NCI-H345 (cell line): ENCODE data around the gene C12orf43.

ENCODE experiments used
- DNase-seq: peaks from one replicate; lab custom pipeline; 2025; lab: John Stamatoyannopoulos, UW

Gene C12orf43

GRCh38 chr12:120999191-121000120 is 16.8 kb downstream of the C12orf43 start:
- no peak for DNase-seq

GRCh38 chr12:120998435-120998834 is 17.9 kb downstream of the C12orf43 start:
- DNase-seq = no peak

- DNase-seq = no peak
Observed at GRCh38 chr12:120997448-120997847, 18.8 kb downstream of the C12orf43 start.

- DNase-seq = no peak
Observed at GRCh38 chr12:120996133-120996746, 20.0 kb downstream of the C12orf43 start.

- no peak for DNase-seq
Observed at GRCh38 chr12:120994589-120995337, 21.5 kb downstream of the C12orf43 start.

GRCh38 chr12:120994059-120994458 is 22.2 kb downstream of the C12orf43 start:
- DNase-seq = no peak

- no peak for DNase-seq
Observed at GRCh38 chr12:120993496-120993895, 22.8 kb downstream of the C12orf43 start.

GRCh38 chr12:120992989-120993388 is 23.3 kb downstream of the C12orf43 start:
- DNase-seq = no peak

GRCh38 chr12:120991965-120992364 is 24.3 kb downstream of the C12orf43 start:
- DNase-seq = no peak

- no peak for DNase-seq
Observed at GRCh38 chr12:120990487-120991055, 25.7 kb downstream of the C12orf43 start.

- no peak for DNase-seq
Observed at GRCh38 chr12:120989687-120990086, 26.6 kb downstream of the C12orf43 start.

GRCh38 chr12:120988658-120989057 is 27.6 kb downstream of the C12orf43 start:
- DNase-seq = no peak

- DNase-seq = no peak
Observed at GRCh38 chr12:120988234-120988633, 28.1 kb downstream of the C12orf43 start.

GRCh38 chr12:120984351-120984898 is 31.9 kb downstream of the C12orf43 start:
- DNase-seq = no peak

GRCh38 chr12:120983759-120984158 is 32.5 kb downstream of the C12orf43 start:
- DNase-seq = no peak

GRCh38 chr12:120982659-120983058 is 33.6 kb downstream of the C12orf43 start:
- DNase-seq = no peak

GRCh38 chr12:120981407-120981941 is 34.8 kb downstream of the C12orf43 start:
- DNase-seq = no peak

GRCh38 chr12:120980800-120981368 is 35.4 kb downstream of the C12orf43 start:
- no peak for DNase-seq

- DNase-seq = no peak
Observed at GRCh38 chr12:120979862-120980696, 36.2 kb downstream of the C12orf43 start.

GRCh38 chr12:120979220-120979861 is 36.9 kb downstream of the C12orf43 start:
- DNase-seq = no peak
